Spinal cord (tissue), 10 donors: ENCODE measurements around the gene RUNX3. TPM values are rescaled to one million over a fixed set of nuclear protein-coding genes. Genes with fewer than 3 reads are reported as not detected.

Source experiments
- DNase-seq, 6 donors: peaks; one replicate each; pipeline versions ENCODE4 v3.0.0 to v3.0.0-alpha.2; 2013 to 2015; ENCODE audit warnings: low spot score in 6 of 6, low read depth in 4 of 6
- H3K27ac ChIP-seq: one replicate; pipeline ENCODE4 v1.5.1; 2013; ENCODE audit warnings: low read depth, low read length, control low read depth
- H3K27me3 ChIP-seq: one replicate; pipeline ENCODE4 v1.6.1; 2013; ENCODE audit warnings: low read length; ENCODE audit not compliant: control insufficient read depth, insufficient read depth
- H3K36me3 ChIP-seq: one replicate; pipeline ENCODE4 v1.6.1; 2013; ENCODE audit warnings: low read length; ENCODE audit not compliant: control insufficient read depth, insufficient read depth
- H3K4me1 ChIP-seq: one replicate; pipeline ENCODE4 v1.6.1; 2013; ENCODE audit warnings: low read length; ENCODE audit not compliant: control insufficient read depth, insufficient read depth
- H3K4me3 ChIP-seq: one replicate; pipeline ENCODE4 v1.5.1; 2013; ENCODE audit warnings: low read depth, low read length, control low read depth
- H3K9me3 ChIP-seq: one replicate; pipeline ENCODE4 v1.6.1; 2013; ENCODE audit warnings: low read length; ENCODE audit not compliant: control insufficient read depth, insufficient read depth
- WGBS: methylation state at CpG from one replicate; pipeline ENCODE4 v1.1.5; 2013; ENCODE audit warnings: missing lambda C conversion rate; ENCODE audit not compliant: insufficient coverage; 5-methylcytosine and 5-hydroxymethylcytosine counted together
- polyA plus RNA-seq, 2 donors: library from polyadenylated mRNA; unstranded; fragments of 120-200 nt; gene quantifications; one replicate each; pipeline ENCODE4 v1.2.1, GENCODE V29; 2013; ENCODE audit not compliant: insufficient read length in 2 of 2
- total RNA-seq, 2 donors: library from RNA; depleted of rRNA in 1 of 2; stranded (reverse); fragments of 120-200 nt in 1 of 2; fragments of >200 nt in 1 of 2; gene quantifications; one replicate each; pipeline versions ENCODE4 v1.2.3 to v1.2.4, GENCODE V29; 2013 to 2014
- donor health status: healthy.

RUNX3 gene
- total and polyA plus RNA-seq, 4 donors, result 0.08 to 0.42 (median 0.10) TPM

DNA sequence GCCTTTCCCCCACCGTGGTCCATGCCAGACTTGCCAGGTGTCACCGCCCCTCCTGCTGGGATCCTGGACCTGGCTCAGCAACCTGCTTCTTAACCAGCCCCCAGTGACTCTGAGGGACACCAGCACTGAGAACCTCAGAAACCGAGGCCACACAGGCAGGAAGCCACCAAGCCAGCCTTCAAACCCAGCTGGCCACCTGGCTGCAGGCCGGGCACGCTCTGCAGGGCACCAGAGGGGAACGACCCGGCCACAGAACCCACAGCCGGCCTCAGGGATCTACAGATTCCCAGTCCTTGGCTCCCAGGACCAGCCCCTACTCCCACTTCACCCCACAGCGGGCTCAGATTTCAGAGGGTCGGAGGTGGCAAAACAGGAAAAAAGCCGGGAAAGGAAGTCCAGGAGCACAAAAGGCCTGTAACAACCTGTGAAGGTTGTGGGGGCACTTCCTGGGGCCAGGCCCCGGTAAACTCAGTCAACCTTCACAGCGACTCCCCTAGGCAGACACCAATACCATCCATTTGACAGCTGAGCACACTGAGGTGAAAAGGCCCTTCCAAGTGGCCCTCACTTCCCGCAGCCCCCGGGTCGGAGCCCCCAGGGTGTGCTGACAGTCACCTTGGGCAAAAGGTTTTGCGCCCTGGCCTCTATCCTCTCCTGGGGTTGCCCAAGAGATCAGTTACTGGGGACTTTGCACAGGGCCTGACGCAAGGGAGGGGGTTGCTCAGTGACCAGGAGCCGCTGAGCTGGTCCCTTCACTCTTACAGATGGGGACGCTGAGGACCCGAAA lies 14.1 kb downstream of the RUNX3 start:
- Histone ChIP-seq H3K27ac (no peak overlapping the region), H3K4me1 (peaks cover 32% of the 10 kb centered on the region), H3K27me3 (peaks cover 49% of the 10 kb centered on the region), H3K36me3 (no peaks in the 10 kb centered on the region), H3K9me3 (no peaks in the 10 kb centered on the region), H3K4me3 (no peak overlapping the region)
- no peak for DNase-seq
- WGBS, result 70% methylated on average over 21 of the region's 21 CpGs

DNA sequence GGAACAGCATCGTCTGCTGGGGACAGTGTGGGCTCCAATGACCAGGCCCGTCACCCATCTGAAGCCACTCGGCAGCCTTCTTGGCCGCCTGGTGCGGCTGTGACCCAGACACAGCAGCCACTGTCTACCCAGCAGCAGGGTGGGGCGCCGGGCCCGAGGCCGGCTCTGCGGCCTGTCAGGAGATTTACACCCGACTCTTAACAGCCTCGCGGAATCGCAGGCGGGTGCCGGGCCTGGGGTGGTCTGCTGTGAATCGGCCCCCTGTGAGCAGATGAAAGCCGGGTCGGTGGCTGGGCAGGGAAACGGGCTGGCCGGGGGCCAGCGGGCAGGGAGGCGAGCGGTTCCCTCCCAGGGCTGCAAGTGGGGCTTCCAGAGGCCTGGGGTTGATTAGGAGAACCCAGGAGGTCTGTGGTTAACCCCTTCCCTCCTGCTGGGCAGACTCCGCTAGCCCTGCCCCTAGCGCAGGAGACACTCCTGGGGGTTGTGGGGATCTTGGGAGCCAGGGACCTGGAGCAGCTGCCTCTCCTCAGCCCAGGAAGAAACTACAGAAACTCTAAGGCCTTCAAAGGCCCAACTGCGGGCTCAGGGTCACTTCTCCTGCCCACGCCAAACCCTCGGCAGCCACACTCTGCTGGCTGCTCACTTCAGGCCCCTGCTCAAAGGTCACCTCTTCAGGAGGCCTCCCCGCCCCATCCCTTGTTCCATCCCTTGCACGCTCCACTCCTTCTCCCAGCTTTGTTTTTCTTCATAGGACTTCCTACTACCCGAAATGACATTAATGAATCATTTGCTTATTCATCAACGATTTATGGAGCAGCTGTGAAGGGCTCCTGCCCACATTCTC lies 15.6 kb downstream of the RUNX3 start:
- no peaks in the 10 kb centered on the region for H3K36me3 ChIP-seq
- H3K27me3 ChIP-seq, result peaks cover 47% of the 10 kb centered on the region
- no peaks in the 10 kb centered on the region for H3K9me3 ChIP-seq
- peak overlapping the region; percentile 57 for H3K27ac ChIP-seq
- peak in 3 of 6 donors; percentile 40 to 75 (median 66) for DNase-seq
- WGBS, result 28% methylated on average over 27 of the region's 33 CpGs
- no peak overlapping the region for H3K4me3 ChIP-seq
- H3K4me1 ChIP-seq, result peaks cover 32% of the 10 kb centered on the region

DNA sequence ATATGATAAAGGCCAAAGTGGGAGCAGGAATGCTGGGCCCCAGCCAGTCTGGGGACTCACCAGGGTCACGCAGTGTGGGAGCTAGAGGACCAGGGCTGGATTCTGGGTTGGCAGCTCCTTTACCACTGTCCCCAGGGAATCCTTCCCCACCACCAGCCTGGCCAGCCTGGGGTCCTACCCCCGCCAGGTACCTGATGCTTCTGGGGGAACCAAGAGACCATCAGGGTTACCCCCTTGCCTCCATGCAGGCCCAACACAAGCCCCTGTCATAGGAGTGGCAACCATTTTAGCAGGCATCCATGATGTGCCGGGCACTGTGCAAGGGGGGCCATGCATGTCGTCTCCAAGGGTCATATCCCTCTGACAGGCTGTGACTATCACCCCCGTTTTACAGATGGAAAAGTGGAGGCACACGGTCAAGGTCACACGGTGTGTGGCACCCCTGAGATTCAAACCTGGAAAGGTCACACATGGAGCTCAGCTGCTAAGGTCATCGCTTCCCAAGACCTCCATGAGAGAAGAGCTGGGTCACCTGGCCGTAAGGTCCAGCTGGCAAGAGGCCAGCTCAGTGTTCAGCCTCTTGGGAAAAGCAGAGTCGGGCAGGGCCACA lies 16.4 kb downstream of the RUNX3 start:
- Histone ChIP-seq H3K4me1 (peaks cover 27% of the 10 kb centered on the region), H3K27ac (peak overlapping the region; percentile 57), H3K36me3 (no peaks in the 10 kb centered on the region), H3K27me3 (peaks cover 43% of the 10 kb centered on the region), H3K9me3 (no peaks in the 10 kb centered on the region), H3K4me3 (no peak overlapping the region)
- no peak for DNase-seq
- 81% methylated on average over 10 of the region's 10 CpGs for WGBS

DNA sequence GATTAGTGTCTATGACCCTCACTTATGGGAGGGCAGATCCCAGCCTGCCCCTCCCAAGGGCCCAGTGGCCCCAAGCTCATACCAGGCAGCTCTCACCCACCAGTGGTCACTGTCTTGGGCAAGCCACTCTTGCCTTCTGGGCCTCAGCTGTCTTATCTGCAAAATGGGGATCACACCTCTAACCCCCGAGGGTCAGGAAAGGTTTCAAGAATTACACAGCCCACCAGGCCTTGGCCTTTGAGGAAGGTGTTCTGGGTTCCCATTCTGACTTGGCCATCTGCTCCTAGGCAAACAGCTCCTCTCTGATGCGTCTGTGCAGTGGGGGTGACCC lies 16.8 kb downstream of the RUNX3 start:
- H3K36me3 ChIP-seq, result no peaks in the 10 kb centered on the region
- H3K27ac ChIP-seq, result no peak overlapping the region
- no peak for DNase-seq
- H3K4me1 ChIP-seq, result peaks cover 26% of the 10 kb centered on the region
- H3K9me3 ChIP-seq, result no peaks in the 10 kb centered on the region
- 95% methylated on average over 2 of the region's 2 CpGs for WGBS
- peaks cover 42% of the 10 kb centered on the region for H3K27me3 ChIP-seq
- H3K4me3 ChIP-seq, result no peak overlapping the region

DNA sequence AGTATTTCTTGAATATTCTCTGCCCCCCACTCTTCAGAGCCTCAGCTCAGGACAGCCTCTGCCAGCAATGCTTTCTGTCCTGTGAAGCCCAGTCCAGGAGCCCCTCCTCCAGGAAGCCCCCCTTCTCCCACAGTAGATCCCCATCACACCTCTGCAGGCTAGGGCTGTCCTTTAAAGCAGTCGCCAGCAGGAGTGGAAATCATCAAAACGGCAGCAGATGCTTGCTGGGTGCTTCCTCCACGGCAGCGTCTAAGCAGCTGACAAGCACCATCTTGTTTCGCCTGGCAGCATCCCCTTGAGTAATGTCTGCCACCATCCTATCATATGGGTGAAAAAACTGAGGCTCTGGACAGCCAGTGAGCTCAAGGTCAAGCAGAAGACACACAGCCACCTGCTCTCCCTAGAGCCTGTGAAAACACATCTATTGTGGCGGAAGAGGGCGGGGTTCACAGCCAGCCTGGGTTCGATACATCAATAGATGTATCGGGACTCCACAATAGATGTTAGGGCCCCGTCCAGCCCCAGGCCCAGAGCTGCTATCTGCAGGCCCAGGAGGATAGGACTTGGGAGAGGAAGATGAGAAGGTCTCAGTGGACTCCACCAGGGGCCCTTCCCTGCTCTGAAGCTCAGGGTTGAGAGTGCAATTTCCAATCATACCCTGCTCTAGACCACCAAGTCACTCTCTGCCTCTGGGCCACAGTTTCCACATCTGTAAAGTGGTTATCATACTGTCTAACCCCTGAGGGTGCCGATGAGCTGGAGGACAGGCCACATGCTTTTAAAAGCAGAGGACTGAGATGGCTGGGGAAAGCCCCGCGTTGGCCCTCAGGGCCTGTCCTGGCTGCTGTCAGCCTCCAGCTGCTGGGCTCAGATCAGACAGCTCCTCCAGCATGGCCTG lies 17.5 kb downstream of the RUNX3 start:
- Histone ChIP-seq H3K4me3 (no peak overlapping the region), H3K9me3 (no peaks in the 10 kb centered on the region), H3K36me3 (no peaks in the 10 kb centered on the region), H3K27me3 (peaks cover 40% of the 10 kb centered on the region), H3K27ac (no peak overlapping the region), H3K4me1 (peaks cover 26% of the 10 kb centered on the region)
- 78% methylated on average over 13 of the region's 13 CpGs for WGBS
- DNase-seq, result peak in 1 of 6 donors; percentile 26

DNA sequence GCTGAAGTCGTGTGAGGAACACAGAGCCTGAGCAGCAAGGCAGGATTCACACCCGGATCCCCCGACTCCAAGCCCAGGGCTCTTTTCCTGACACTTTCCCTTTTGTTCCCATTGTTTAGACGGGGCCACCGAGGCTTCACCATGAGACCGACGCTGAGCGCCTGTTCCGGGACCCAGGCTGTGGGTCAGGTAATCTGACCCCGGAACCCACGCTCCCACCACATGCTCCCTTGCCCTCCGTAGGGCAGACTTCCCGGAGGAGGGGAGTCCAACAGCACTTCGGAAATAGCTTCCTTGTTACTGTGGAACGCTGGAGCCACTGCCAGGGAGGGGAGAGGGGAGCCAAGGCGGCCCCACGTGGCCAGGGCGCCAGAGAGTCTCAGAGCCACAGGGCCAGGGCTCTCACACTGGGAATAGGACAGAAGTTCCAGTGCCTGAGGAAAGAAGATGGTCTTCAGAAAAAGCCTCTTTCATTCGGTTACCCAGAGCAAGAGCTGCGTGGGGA lies 18.4 kb downstream of the RUNX3 start:
- Histone ChIP-seq H3K36me3 (no peaks in the 10 kb centered on the region), H3K9me3 (no peaks in the 10 kb centered on the region), H3K27me3 (peaks cover 38% of the 10 kb centered on the region), H3K27ac (no peak overlapping the region), H3K4me3 (no peak overlapping the region), H3K4me1 (peaks cover 26% of the 10 kb centered on the region)
- WGBS, result 78% methylated on average over 18 of the region's 20 CpGs
- DNase-seq, result no peak

DNA sequence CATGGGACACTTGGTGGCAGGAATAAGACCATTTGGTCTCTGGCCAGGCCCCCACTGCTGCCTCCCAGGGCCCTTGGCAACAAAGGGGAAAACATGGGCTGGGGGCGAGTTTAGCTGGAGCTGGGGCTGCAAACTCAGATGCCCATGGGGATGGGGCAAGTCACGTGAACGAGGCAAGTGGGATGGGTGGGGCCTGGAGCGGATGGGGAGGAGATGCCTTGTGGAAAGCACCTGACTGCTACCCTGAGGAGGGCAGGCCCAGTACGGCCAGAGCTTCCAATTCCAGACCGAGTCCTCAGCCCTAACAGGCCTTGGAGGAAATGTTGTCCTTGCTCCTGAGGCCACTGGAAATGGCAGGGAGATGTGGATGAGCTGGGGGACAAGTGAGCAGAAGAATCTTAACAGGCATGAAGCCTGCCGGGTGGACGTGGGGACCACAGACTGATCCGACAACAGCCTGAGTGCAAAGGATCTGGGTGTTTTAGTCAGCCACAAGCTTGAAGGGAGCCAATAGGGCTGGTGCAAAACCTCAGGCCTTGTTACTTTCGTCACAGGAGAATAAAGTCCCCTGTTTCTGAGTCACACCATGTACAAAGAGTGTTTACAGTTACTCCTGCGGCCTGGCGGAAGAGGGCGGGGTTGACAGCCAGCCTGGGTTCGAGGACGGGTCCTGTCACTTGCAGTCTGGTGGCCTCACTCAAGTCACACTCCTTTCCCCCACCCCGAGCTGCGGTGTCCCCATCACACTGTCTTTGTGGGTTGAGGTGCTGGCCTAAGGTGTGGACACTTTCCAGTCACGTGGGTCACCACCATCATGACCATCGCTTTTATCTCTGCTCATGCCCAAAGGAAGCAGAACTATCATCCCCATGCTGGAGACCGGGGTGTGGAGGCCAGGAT lies 19.1 kb downstream of the RUNX3 start:
- H3K4me3 ChIP-seq, result no peak overlapping the region
- 83% methylated on average over 17 of the region's 20 CpGs for WGBS
- peaks cover 32% of the 10 kb centered on the region for H3K4me1 ChIP-seq
- H3K9me3 ChIP-seq, result no peaks in the 10 kb centered on the region
- no peak overlapping the region for H3K27ac ChIP-seq
- no peaks in the 10 kb centered on the region for H3K36me3 ChIP-seq
- no peak for DNase-seq
- peaks cover 33% of the 10 kb centered on the region for H3K27me3 ChIP-seq

DNA sequence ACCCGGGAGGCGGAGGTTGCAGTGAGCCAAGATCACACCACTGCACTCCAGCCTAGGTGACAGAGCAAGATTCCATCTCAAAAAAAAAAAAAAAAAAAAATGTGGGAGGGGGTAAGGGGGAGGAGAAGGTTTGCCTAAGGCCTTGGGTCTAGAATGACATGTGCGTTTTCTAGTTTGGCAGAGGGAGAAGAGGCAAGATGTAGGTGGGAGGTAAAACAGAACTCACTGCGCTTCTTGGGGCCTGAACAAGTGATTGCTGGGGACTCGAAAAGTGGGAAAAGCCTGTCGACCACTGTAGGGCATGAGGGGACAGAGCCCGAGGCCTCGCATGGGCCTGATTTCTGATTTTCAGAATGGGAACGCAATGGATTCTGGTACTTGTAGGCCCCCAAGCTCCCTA lies 19.9 kb downstream of the RUNX3 start:
- no peaks in the 10 kb centered on the region for H3K9me3 ChIP-seq
- DNase-seq, result no peak
- no peaks in the 10 kb centered on the region for H3K36me3 ChIP-seq
- H3K4me1 ChIP-seq, result peaks cover 40% of the 10 kb centered on the region
- peaks cover 28% of the 10 kb centered on the region for H3K27me3 ChIP-seq
- 96% methylated on average over 7 of the region's 9 CpGs for WGBS
- no peak overlapping the region for H3K27ac ChIP-seq
- no peak overlapping the region for H3K4me3 ChIP-seq
